Measurements from ENCODE around the gene PAXIP1. TPM values are rescaled to one million over a fixed set of nuclear protein-coding genes. Genes with fewer than 3 reads are reported as not detected.
"Not testable (repeated sequence)": the region's sequence is repeated elsewhere in the genome, so short reads cannot be mapped to it uniquely, and the experiment has no call there.

The PAXIP1 gene
- total RNA-seq, 1 donor from 2014 or later: 16.8 TPM

GRCh38 chr7:154931906-154932305 lies 71.0 kb downstream of the PAXIP1 start:
- H3K9me3 Mint-ChIP-seq (ENCODE audit: unreplicated experiment): peaks cover 8% of the 10 kb centered on the region
- no peaks in the 10 kb centered on the region for H3K4me1 Mint-ChIP-seq (ENCODE audit: unreplicated experiment)
- no peak overlapping the region for H3K27ac Mint-ChIP-seq (ENCODE audit: unreplicated experiment)
- no peak overlapping the region for H3K4me3 Mint-ChIP-seq (ENCODE audit: unreplicated experiment)
- TF ChIP-seq CTCF (IDR thresholded peaks at IDR 0.05; ENCODE audit: unreplicated experiment): no peak
- DNase-seq (ENCODE audit: low spot score): no peak
- H3K27me3 Mint-ChIP-seq (ENCODE audit: unreplicated experiment): no peaks in the 10 kb centered on the region
- H3K36me3 Mint-ChIP-seq (ENCODE audit: low read depth, unreplicated experiment): peaks cover 11% of the 10 kb centered on the region

GRCh38 chr7:154929006-154929726 lies 73.8 kb downstream of the PAXIP1 start:
- H3K27ac Mint-ChIP-seq (ENCODE audit: unreplicated experiment): no peak overlapping the region
- H3K36me3 Mint-ChIP-seq (ENCODE audit: low read depth, unreplicated experiment): peaks cover 7% of the 10 kb centered on the region
- H3K4me1 Mint-ChIP-seq (ENCODE audit: unreplicated experiment): no peaks in the 10 kb centered on the region
- peaks cover 8% of the 10 kb centered on the region for H3K9me3 Mint-ChIP-seq (ENCODE audit: unreplicated experiment)
- no peaks in the 10 kb centered on the region for H3K27me3 Mint-ChIP-seq (ENCODE audit: unreplicated experiment)
- H3K4me3 Mint-ChIP-seq (ENCODE audit: unreplicated experiment): no peak overlapping the region
- DNase-seq (ENCODE audit: low spot score): no peak
- no peak for TF ChIP-seq CTCF (IDR thresholded peaks at IDR 0.05; ENCODE audit: unreplicated experiment)

- Mint-ChIP-seq H3K4me1 (ENCODE audit: unreplicated experiment) (no peaks in the 10 kb centered on the region), H3K27ac (ENCODE audit: unreplicated experiment) (no peak overlapping the region)
- no peak for DNase-seq (ENCODE audit: low spot score)
Measured at GRCh38 chr7:154928136-154929005, 74.6 kb downstream of the PAXIP1 start.

GRCh38 chr7:154927624-154928125 lies 75.2 kb downstream of the PAXIP1 start:
- no peaks in the 10 kb centered on the region for H3K27me3 Mint-ChIP-seq (ENCODE audit: unreplicated experiment)
- H3K27ac Mint-ChIP-seq (ENCODE audit: unreplicated experiment): no peak overlapping the region
- H3K9me3 Mint-ChIP-seq (ENCODE audit: unreplicated experiment): peaks cover 2% of the 10 kb centered on the region
- H3K4me1 Mint-ChIP-seq (ENCODE audit: unreplicated experiment): no peaks in the 10 kb centered on the region
- no peaks in the 10 kb centered on the region for H3K36me3 Mint-ChIP-seq (ENCODE audit: low read depth, unreplicated experiment)
- no peak overlapping the region for H3K4me3 Mint-ChIP-seq (ENCODE audit: unreplicated experiment)
- DNase-seq (ENCODE audit: low spot score): peak; percentile 59
- TF ChIP-seq CTCF (IDR thresholded peaks at IDR 0.05; ENCODE audit: unreplicated experiment): peak; percentile 49

More at GRCh38 chr7:154928136-154929005, 74.6 kb downstream of the PAXIP1 start:
- H3K9me3 Mint-ChIP-seq (ENCODE audit: unreplicated experiment): peaks cover 3% of the 10 kb centered on the region
- peaks cover 2% of the 10 kb centered on the region for H3K36me3 Mint-ChIP-seq (ENCODE audit: low read depth, unreplicated experiment)
- no peak for TF ChIP-seq CTCF (IDR thresholded peaks at IDR 0.05; ENCODE audit: unreplicated experiment)
- H3K4me3 Mint-ChIP-seq (ENCODE audit: unreplicated experiment): no peak overlapping the region
- no peaks in the 10 kb centered on the region for H3K27me3 Mint-ChIP-seq (ENCODE audit: unreplicated experiment)

GRCh38 chr7:154922472-154922871 lies 80.5 kb downstream of the PAXIP1 start:
- H3K27ac Mint-ChIP-seq (ENCODE audit: unreplicated experiment); H3K36me3 Mint-ChIP-seq (ENCODE audit: low read depth, unreplicated experiment); H3K9me3 Mint-ChIP-seq (ENCODE audit: unreplicated experiment); H3K4me3 Mint-ChIP-seq (ENCODE audit: unreplicated experiment); H3K4me1 Mint-ChIP-seq (ENCODE audit: unreplicated experiment); DNase-seq (ENCODE audit: low spot score); H3K27me3 Mint-ChIP-seq (ENCODE audit: unreplicated experiment): not testable (repeated sequence)

Measured in endothelial cell (in vitro differentiated cells).